ENCODE measurements around the gene USHBP1.

USHBP1 gene

GRCh38 chr19:17283504-17283996 is 19.0 kb upstream of the USHBP1 start:
- H3K9ac ChIP-seq (ENCODE audit: low read length), result no peak overlapping the region
- no peak overlapping the region for H2AK5ac ChIP-seq (ENCODE audit: low read length)
- no peak overlapping the region for H4K5ac ChIP-seq (ENCODE audit: low read length)
- no peaks in the 10 kb centered on the region for H3K27me3 ChIP-seq (ENCODE audit: insufficient read depth, low read length, poor library complexity)
- H3K23ac ChIP-seq (ENCODE audit: low read length), result no peak overlapping the region
- no peak overlapping the region for H2BK5ac ChIP-seq (ENCODE audit: low read length)
- DNase-seq, result no peak
- no peak overlapping the region for H3K4ac ChIP-seq (ENCODE audit: low read depth, low read length)
- no peak overlapping the region for H2BK15ac ChIP-seq (replicated peaks; ENCODE audit: low read depth)
- no peak overlapping the region for H3K27ac ChIP-seq (ENCODE audit: low read depth, low read length)
- no peak overlapping the region for H3K4me3 ChIP-seq (ENCODE audit: low read length)
- H3K79me1 ChIP-seq (ENCODE audit: low read length), result no peaks in the 10 kb centered on the region
- no peaks in the 10 kb centered on the region for H3K4me1 ChIP-seq (ENCODE audit: control insufficient read depth, low read depth, low read length)
- H3K56ac ChIP-seq (ENCODE audit: low read length), result no peak overlapping the region
- no peak overlapping the region for H3K18ac ChIP-seq (ENCODE audit: low read length)
- no peaks in the 10 kb centered on the region for H3K79me2 ChIP-seq (ENCODE audit: control insufficient read depth, insufficient read depth, low read length)
- H3K36me3 ChIP-seq (ENCODE audit: control insufficient read depth, insufficient read depth, low read length), result peaks cover 3% of the 10 kb centered on the region
- no peak overlapping the region for H2BK120ac ChIP-seq (ENCODE audit: low read depth, low read length)
- H3K4me2 ChIP-seq (ENCODE audit: low read length), result no peak overlapping the region
- no CpG with 5 or more reads among the region's 7 CpGs for WGBS (ENCODE audit: extremely low coverage, insufficient coverage, low lambda C conversion rate)
- no peak overlapping the region for H4K8ac ChIP-seq (ENCODE audit: low read depth, low read length)

- Histone ChIP-seq H4K8ac (ENCODE audit: low read depth, low read length) (no peak overlapping the region), H2BK120ac (ENCODE audit: low read depth, low read length) (no peak overlapping the region), H3K79me1 (ENCODE audit: low read length) (no peaks in the 10 kb centered on the region), H3K23ac (ENCODE audit: low read length) (peak overlapping the region; percentile 0), H3K79me2 (ENCODE audit: control insufficient read depth, insufficient read depth, low read length) (no peaks in the 10 kb centered on the region), H3K9ac (ENCODE audit: low read length) (peak overlapping the region; percentile 66), H2BK15ac (replicated peaks; ENCODE audit: low read depth) (no peak overlapping the region), H3K27me3 (ENCODE audit: insufficient read depth, low read length, poor library complexity) (no peaks in the 10 kb centered on the region), H3K4ac (ENCODE audit: low read depth, low read length) (no peak overlapping the region), H3K18ac (ENCODE audit: low read length) (no peak overlapping the region), H3K4me1 (ENCODE audit: control insufficient read depth, low read depth, low read length) (no peaks in the 10 kb centered on the region), H2BK5ac (ENCODE audit: low read length) (no peak overlapping the region), H3K4me2 (ENCODE audit: low read length) (peak overlapping the region; percentile 16), H3K56ac (ENCODE audit: low read length) (peak overlapping the region; percentile 83), H3K27ac (ENCODE audit: low read depth, low read length) (no peak overlapping the region), H3K4me3 (ENCODE audit: low read length) (peak overlapping the region; percentile 25), H4K5ac (ENCODE audit: low read length) (no peak overlapping the region), H2AK5ac (ENCODE audit: low read length) (no peak overlapping the region), H3K36me3 (ENCODE audit: control insufficient read depth, insufficient read depth, low read length) (peaks cover 3% of the 10 kb centered on the region)
- DNase-seq, result peak; percentile 89
- WGBS (ENCODE audit: extremely low coverage, insufficient coverage, low lambda C conversion rate), result no CpG with 5 or more reads among the region's 45 CpGs
Measured at GRCh38 chr19:17282488-17283125, 18.1 kb upstream of the USHBP1 start.

- no peak within 1 kb of the TSS for H4K8ac ChIP-seq (ENCODE audit: low read depth, low read length)
- peak within 1 kb of the TSS; percentile 66 for H3K9ac ChIP-seq (ENCODE audit: low read length)
- H3K4me2 ChIP-seq (ENCODE audit: low read length), result peak within 1 kb of the TSS; percentile 16
- no peak within 1 kb of the TSS for H2AK5ac ChIP-seq (ENCODE audit: low read length)
- H4K5ac ChIP-seq (ENCODE audit: low read length), result no peak within 1 kb of the TSS
- no peak within 1 kb of the TSS for H3K18ac ChIP-seq (ENCODE audit: low read length)
- H2BK120ac ChIP-seq (ENCODE audit: low read depth, low read length), result no peak within 1 kb of the TSS
- H3K4ac ChIP-seq (ENCODE audit: low read depth, low read length), result no peak within 1 kb of the TSS
- H3K36me3 ChIP-seq (ENCODE audit: control insufficient read depth, insufficient read depth, low read length), result peaks cover 6% of the 10 kb centered on the region
- H3K4me1 ChIP-seq (ENCODE audit: control insufficient read depth, low read depth, low read length), result no peaks in the 10 kb centered on the region
- H2BK5ac ChIP-seq (ENCODE audit: low read length), result no peak within 1 kb of the TSS
- H3K23ac ChIP-seq (ENCODE audit: low read length), result peak within 1 kb of the TSS; percentile 0
- peak within 1 kb of the TSS; percentile 83 for H3K56ac ChIP-seq (ENCODE audit: low read length)
- DNase-seq, result no peak
- H3K79me1 ChIP-seq (ENCODE audit: low read length), result no peaks in the 10 kb centered on the region
- no peak within 1 kb of the TSS for H3K27ac ChIP-seq (ENCODE audit: low read depth, low read length)
- H3K27me3 ChIP-seq (ENCODE audit: insufficient read depth, low read length, poor library complexity), result no peaks in the 10 kb centered on the region
- WGBS (ENCODE audit: extremely low coverage, insufficient coverage, low lambda C conversion rate), result no CpG with 5 or more reads among the region's 75 CpGs
- peak within 1 kb of the TSS; percentile 25 for H3K4me3 ChIP-seq (ENCODE audit: low read length)
- H2BK15ac ChIP-seq (replicated peaks; ENCODE audit: low read depth), result no peak within 1 kb of the TSS
- H3K79me2 ChIP-seq (ENCODE audit: control insufficient read depth, insufficient read depth, low read length), result no peaks in the 10 kb centered on the region
Measured at GRCh38 chr19:17281391-17282304, 17.1 kb upstream of the USHBP1 start, which contains the start of gene ANKLE1. TSS of gene ANKLE1 (plus strand) at chr19:17281901. CDS start at chr19:17281921, 20 bp downstream.

- Histone ChIP-seq H3K18ac (ENCODE audit: low read length) (no peak overlapping the region), H3K36me3 (ENCODE audit: control insufficient read depth, insufficient read depth, low read length) (peaks cover 10% of the 10 kb centered on the region), H2AK5ac (ENCODE audit: low read length) (no peak overlapping the region), H4K5ac (ENCODE audit: low read length) (no peak overlapping the region), H3K27me3 (ENCODE audit: insufficient read depth, low read length, poor library complexity) (no peaks in the 10 kb centered on the region), H4K8ac (ENCODE audit: low read depth, low read length) (no peak overlapping the region), H3K4me1 (ENCODE audit: control insufficient read depth, low read depth, low read length) (no peaks in the 10 kb centered on the region), H3K4me2 (ENCODE audit: low read length) (no peak overlapping the region), H3K4me3 (ENCODE audit: low read length) (no peak overlapping the region), H3K4ac (ENCODE audit: low read depth, low read length) (no peak overlapping the region), H3K56ac (ENCODE audit: low read length) (no peak overlapping the region), H2BK120ac (ENCODE audit: low read depth, low read length) (no peak overlapping the region), H3K79me2 (ENCODE audit: control insufficient read depth, insufficient read depth, low read length) (no peaks in the 10 kb centered on the region), H3K23ac (ENCODE audit: low read length) (no peak overlapping the region), H2BK5ac (ENCODE audit: low read length) (no peak overlapping the region), H2BK15ac (replicated peaks; ENCODE audit: low read depth) (no peak overlapping the region), H3K9ac (ENCODE audit: low read length) (no peak overlapping the region), H3K79me1 (ENCODE audit: low read length) (no peaks in the 10 kb centered on the region), H3K27ac (ENCODE audit: low read depth, low read length) (no peak overlapping the region)
- DNase-seq, result no peak
- WGBS (ENCODE audit: extremely low coverage, insufficient coverage, low lambda C conversion rate), result no CpG with 5 or more reads among the region's 3 CpGs
Measured at GRCh38 chr19:17279436-17279835, 14.9 kb upstream of the USHBP1 start.

- peaks cover 18% of the 10 kb centered on the region for H3K36me3 ChIP-seq (ENCODE audit: control insufficient read depth, insufficient read depth, low read length)
Measured at GRCh38 chr19:17275441-17276175, 11.1 kb upstream of the USHBP1 start.

More at GRCh38 chr19:17275441-17276175, 11.1 kb upstream of the USHBP1 start:
- no peak overlapping the region for H3K9ac ChIP-seq (ENCODE audit: low read length)
- no peak overlapping the region for H4K5ac ChIP-seq (ENCODE audit: low read length)
- no peak overlapping the region for H3K18ac ChIP-seq (ENCODE audit: low read length)
- no peak overlapping the region for H3K27ac ChIP-seq (ENCODE audit: low read depth, low read length)
- no peaks in the 10 kb centered on the region for H3K79me1 ChIP-seq (ENCODE audit: low read length)
- no peak overlapping the region for H2BK120ac ChIP-seq (ENCODE audit: low read depth, low read length)
- H3K4me2 ChIP-seq (ENCODE audit: low read length), result no peak overlapping the region
- no peak for DNase-seq
- H3K4ac ChIP-seq (ENCODE audit: low read depth, low read length), result no peak overlapping the region
- H3K4me1 ChIP-seq (ENCODE audit: control insufficient read depth, low read depth, low read length), result no peaks in the 10 kb centered on the region
- H3K56ac ChIP-seq (ENCODE audit: low read length), result no peak overlapping the region
- H3K23ac ChIP-seq (ENCODE audit: low read length), result no peak overlapping the region
- no CpG with 5 or more reads among the region's 19 CpGs for WGBS (ENCODE audit: extremely low coverage, insufficient coverage, low lambda C conversion rate)
- no peak overlapping the region for H2BK15ac ChIP-seq (replicated peaks; ENCODE audit: low read depth)
- H2AK5ac ChIP-seq (ENCODE audit: low read length), result no peak overlapping the region
- no peaks in the 10 kb centered on the region for H3K27me3 ChIP-seq (ENCODE audit: insufficient read depth, low read length, poor library complexity)
- no peak overlapping the region for H2BK5ac ChIP-seq (ENCODE audit: low read length)
- no peak overlapping the region for H3K4me3 ChIP-seq (ENCODE audit: low read length)
- H4K8ac ChIP-seq (ENCODE audit: low read depth, low read length), result no peak overlapping the region
- H3K79me2 ChIP-seq (ENCODE audit: control insufficient read depth, insufficient read depth, low read length), result no peaks in the 10 kb centered on the region

Measured in mesendoderm (in vitro differentiated cells).